K562 (cell line): ENCODE data around the gene ZSWIM9. TPM values are rescaled to one million over a fixed set of nuclear protein-coding genes. Genes with fewer than 3 reads are reported as not detected.

Source experiments
- BRF1 ChIP-seq: IDR thresholded peaks from 3 replicates; pipeline ENCODE4 v1.6.1; 2011; ENCODE audit warnings: borderline replicate concordance, mild to moderate bottlenecking; ENCODE audit not compliant: insufficient read length; ENCODE audit errors: extremely low read depth
- C11orf30 ChIP-seq: fragments of 450-650 bp; IDR thresholded peaks from 2 replicates; pipeline ENCODE4 v1.6.1; 2016; ENCODE audit warnings: low read depth, mild to moderate bottlenecking
- E2F6 ChIP-seq, 2 experiments: IDR thresholded peaks; 2 replicates each; pipeline ENCODE4 v1.6.1; 2011; ENCODE audit warnings: borderline replicate concordance in 1 of 2, control low read depth in 1 of 2, low read depth in 1 of 2, low read length in 1 of 2, mild to moderate bottlenecking in 1 of 2, mixed read lengths in 1 of 2, moderate library complexity in 1 of 2; ENCODE audit not compliant: insufficient read depth in 1 of 2, insufficient read length in 1 of 2, poor library complexity in 1 of 2, severe bottlenecking in 1 of 2; ENCODE audit errors: extremely low read depth in 1 of 2
- GATAD2A ChIP-seq: fragments of 450-650 bp; IDR thresholded peaks from 2 replicates; pipeline ENCODE4 v1.6.1; 2017
- HDAC8 ChIP-seq: fragments of 450-650 bp; IDR thresholded peaks from 2 replicates; pipeline ENCODE4 v1.6.1; 2016; ENCODE audit warnings: mild to moderate bottlenecking, missing genetic modification characterization, moderate library complexity, missing compliant biosample characterization
- KAT7 ChIP-seq: sonication (generic); formaldehyde crosslinking; IDR thresholded peaks from 2 replicates; pipeline ENCODE4 v1.8.0; 2022; ENCODE audit warnings: missing genetic modification reagents, mild to moderate bottlenecking, borderline replicate concordance
- MAFF ChIP-seq: IDR thresholded peaks from 2 replicates; pipeline ENCODE4 v1.6.1; 2012; ENCODE audit warnings: low read length, improper control_type of control experiment
- NFE2L1 ChIP-seq: fragments of 450-650 bp; IDR thresholded peaks from 2 replicates; pipeline ENCODE4 v1.6.1; 2016; ENCODE audit warnings: missing genetic modification characterization, low read depth, mild to moderate bottlenecking, missing compliant biosample characterization, moderate library complexity, borderline replicate concordance
- NONO ChIP-seq, 2 experiments: fragments of 200-400 bp in 1 of 2; fragments of 450-650 bp in 1 of 2; formaldehyde crosslinking in 1 of 2; IDR thresholded peaks; 2 replicates each; pipeline ENCODE4 v1.6.1; 2017; ENCODE audit warnings: low read depth in 2 of 2, mild to moderate bottlenecking in 2 of 2, moderate library complexity in 2 of 2, low read length in 1 of 2
- NR0B1 ChIP-seq: fragments of 450-650 bp; IDR thresholded peaks from one replicate; pipeline ENCODE4 v1.6.1; 2018; ENCODE audit warnings: mild to moderate bottlenecking, moderate library complexity; ENCODE audit not compliant: partially characterized antibody
- PHF8 ChIP-seq: fragments of 200-600 bp; sonication (generic); IDR thresholded peaks from 2 replicates; pipeline ENCODE4 v1.6.1; 2012; ENCODE audit warnings: mixed run types, mild to moderate bottlenecking, inconsistent platforms, low read length, moderate library complexity, borderline replicate concordance
- SIRT6 ChIP-seq: IDR thresholded peaks from one replicate; pipeline ENCODE4 v1.6.1; 2012; ENCODE audit warnings: low read depth, mild to moderate bottlenecking, control low read depth, inconsistent platforms, low read length, moderate library complexity
- SUPT5H ChIP-seq: fragments of 450-650 bp; IDR thresholded peaks from 2 replicates; pipeline ENCODE4 v1.6.1; 2016
- TOE1 ChIP-seq, 2 experiments: fragments of 450-650 bp in 1 of 2; sonication (generic) in 1 of 2; formaldehyde crosslinking in 1 of 2; IDR thresholded peaks; 2 replicates each; pipeline versions ENCODE4 v1.7.1 to v1.8.0; 2016 to 2022; ENCODE audit warnings: borderline replicate concordance in 2 of 2, mild to moderate bottlenecking in 2 of 2, antibody characterized with exemption in 1 of 2, inconsistent platforms in 1 of 2, low read depth in 1 of 2, missing genetic modification reagents in 1 of 2, moderate library complexity in 1 of 2
- ZKSCAN3 ChIP-seq: fragments of 250-450 bp; sonication (Bioruptor Pico); IDR thresholded peaks from 2 replicates; pipeline ENCODE4 v1.4.0; 2020
- ZNF212 ChIP-seq: fragments of 450-650 bp; formaldehyde crosslinking; IDR thresholded peaks from 2 replicates; pipeline ENCODE4 v1.4.0; 2020; ENCODE audit warnings: mild to moderate bottlenecking
- ZNF263 ChIP-seq: sonication (generic); formaldehyde crosslinking; IDR thresholded peaks from 2 replicates; pipeline ENCODE4 v1.8.0; 2022; ENCODE audit warnings: mild to moderate bottlenecking, missing genetic modification reagents, borderline replicate concordance
- ZNF655 ChIP-seq: fragments of 250-450 bp; sonication (Bioruptor Pico); IDR thresholded peaks from 2 replicates; pipeline ENCODE4 v1.5.0; 2021
- ZNF695 ChIP-seq: fragments of 450-650 bp; formaldehyde crosslinking; IDR thresholded peaks from 2 replicates; pipeline ENCODE4 v1.4.0; 2020; ENCODE audit warnings: mild to moderate bottlenecking, moderate library complexity
- polyA plus RNA-seq, 8 experiments: library from polyadenylated mRNA; depleted of rRNA in 4 of 8; stranded (reverse) in 5 of 8; unstranded in 3 of 8; fragments of >200 nt; fragmentation: Nextera tagmentation in 2 of 8; fragmentation: Illumina TruSeq in 1 of 8; extraction: Ambion mirVana in 2 of 8; extraction: Trizol in 1 of 8; gene quantifications; 2 replicates each; pipeline versions ENCODE4 v1.2.1 to v1.2.3, GENCODE V29; 2011 to 2014; ENCODE audit warnings: inconsistent platforms in 1 of 8, missing spikeins in 1 of 8
- total RNA-seq, 7 experiments: library from RNA; depleted of rRNA in 6 of 7; stranded (reverse); fragments of >200 nt in 6 of 7; fragmentation: Illumina TruSeq in 2 of 7; extraction: Trizol in 2 of 7; gene quantifications; 2 replicates each; pipeline versions ENCODE4 v1.2.1 to v1.2.3, GENCODE V29; 2011 to 2021; ENCODE audit warnings: low replicate concordance in 1 of 7
- TF ChIP-seq, protein P1 (sequence below): sonication (generic); formaldehyde crosslinking; IDR thresholded peaks from 2 replicates; pipeline ENCODE4 v1.8.0; 2023; ENCODE audit warnings: mild to moderate bottlenecking, missing genetic modification reagents

ZSWIM9 gene
- total and polyA plus RNA-seq, 9 of the 15 experiments (the other 6 are each of a cell fraction or from before 2014, with no cell fraction given), result 0.04 to 1.4 (median 0.34) TPM; not detected in 1

DNA sequence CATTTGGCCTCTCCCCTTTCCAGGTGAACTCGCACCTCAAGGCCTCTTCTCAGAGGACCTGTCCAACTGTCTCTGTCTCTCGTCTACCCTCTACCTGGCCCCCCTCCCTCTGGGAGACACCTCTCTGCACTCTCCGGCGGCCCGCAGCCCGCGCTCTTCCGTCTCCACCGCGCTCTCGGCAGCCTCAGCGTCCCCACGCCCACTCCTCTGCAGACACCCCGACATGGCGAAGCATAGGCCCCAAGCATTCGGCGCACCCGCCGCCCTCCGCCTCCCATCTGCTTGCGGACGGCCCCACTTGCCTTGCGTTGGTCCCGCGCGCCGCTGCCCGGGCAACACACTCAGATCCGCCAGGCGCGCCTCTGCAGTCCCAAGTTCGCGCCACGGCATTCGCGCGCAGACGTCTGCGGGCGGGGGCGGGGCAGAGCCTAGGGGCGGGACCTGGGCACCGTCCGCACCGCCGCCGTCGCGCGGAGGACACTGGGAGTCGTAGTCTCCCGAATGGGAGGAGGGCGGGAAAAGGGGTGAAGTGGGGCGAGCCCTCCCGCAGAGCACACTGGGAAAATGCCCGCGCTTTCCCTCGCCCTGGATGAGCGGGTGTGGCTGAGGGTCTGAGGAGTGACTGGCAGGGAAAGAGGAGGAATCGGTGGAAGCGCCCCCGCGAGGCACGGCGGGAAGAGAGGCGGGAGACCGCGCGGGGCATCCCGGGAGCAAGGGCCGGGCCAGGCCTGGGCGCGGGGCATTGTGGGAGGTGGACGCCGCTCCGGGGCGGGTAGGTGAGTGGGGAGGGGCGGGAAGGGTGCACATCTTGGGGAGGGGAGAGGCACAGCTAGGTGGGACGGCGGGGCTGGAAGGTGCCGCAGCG lies at the start of gene ZSWIM9, which contains the start of gene LIG1 (continued):
- TF ChIP-seq NR0B1 (no peak), PHF8 (peak; percentile 84; the same call in 1 of the 2 replicates), SIRT6 (no peak), ZNF212 (no peak), C11orf30 (peak; percentile 71), MAFF (no peak), HDAC8 (tag) (no peak), NFE2L1 (tag) (no peak), NONO (IDR thresholded peaks at IDR 0.05; ENCODE audit: low read depth in 2 of 2, low read length in 1 of 2) (no peak), SUPT5H (peak; percentile 90), ZNF655 (CRISPR knock-in tag) (no peak), KAT7 (no peak), TOE1 (IDR thresholded peaks at IDR 0.05; ENCODE audit: borderline replicate concordance) (peak; percentile 53; the same call in 1 of the 2 replicates), TOE1 (CRISPR knock-in tag; IDR thresholded peaks at IDR 0.05; ENCODE audit: borderline replicate concordance, low read depth) (no peak), E2F6 (IDR thresholded peaks at IDR 0.05; ENCODE audit: borderline replicate concordance in 1 of 2, extremely low read depth in 1 of 2, insufficient read depth in 1 of 2, insufficient read length in 1 of 2, low read depth in 1 of 2, low read length in 1 of 2, poor library complexity in 1 of 2, severe bottlenecking in 1 of 2) (peak; percentile 17 to 66), BRF1 (no peak), ZNF263 (CRISPR knock-in tag) (no peak), ZNF695 (CRISPR knock-in tag) (no peak), ZKSCAN3 (CRISPR knock-in tag) (no peak), GATAD2A (0 out of 2 replicates have a peak, but pooled peaks have one; percentile 26)
- TF ChIP-seq, protein P1, sequence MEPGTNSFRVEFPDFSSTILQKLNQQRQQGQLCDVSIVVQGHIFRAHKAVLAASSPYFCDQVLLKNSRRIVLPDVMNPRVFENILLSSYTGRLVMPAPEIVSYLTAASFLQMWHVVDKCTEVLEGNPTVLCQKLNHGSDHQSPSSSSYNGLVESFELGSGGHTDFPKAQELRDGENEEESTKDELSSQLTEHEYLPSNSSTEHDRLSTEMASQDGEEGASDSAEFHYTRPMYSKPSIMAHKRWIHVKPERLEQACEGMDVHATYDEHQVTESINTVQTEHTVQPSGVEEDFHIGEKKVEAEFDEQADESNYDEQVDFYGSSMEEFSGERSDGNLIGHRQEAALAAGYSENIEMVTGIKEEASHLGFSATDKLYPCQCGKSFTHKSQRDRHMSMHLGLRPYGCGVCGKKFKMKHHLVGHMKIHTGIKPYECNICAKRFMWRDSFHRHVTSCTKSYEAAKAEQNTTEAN (CRISPR knock-in tag), result no peak
